GM12865 (cell line): ENCODE results near the gene ERC2.

Experiments
- DNase-seq: peaks from one replicate; pipeline ENCODE4 v3.0.0; 2010; ENCODE audit warnings: low read depth
- H3K4me3 ChIP-seq: 2 replicates; pipeline ENCODE4 v1.5.1; 2011; ENCODE audit warnings: mild to moderate bottlenecking, low read depth, low read length, control low read depth
- CTCF ChIP-seq: IDR thresholded peaks from 2 replicates; pipeline ENCODE4 v1.5.1; 2011; ENCODE audit warnings: low read length, control low read depth, low read depth, inconsistent platforms; ENCODE audit not compliant: insufficient read depth; ENCODE audit errors: missing control alignments

ERC2 gene

GRCh38 chr3:55958605-55959004 lies 509.7 kb downstream of the ERC2 start:
- DNase-seq = no peak
- no peak overlapping the region for H3K4me3 ChIP-seq
- TF ChIP-seq CTCF = no peak

- TF ChIP-seq CTCF = no peak
- H3K4me3 ChIP-seq = no peak overlapping the region
- no peak for DNase-seq
These were observed 512.3 kb downstream of the ERC2 start for GRCh38 chr3:55955891-55956477.

GRCh38 chr3:55951388-55951787 lies 516.9 kb downstream of the ERC2 start:
- DNase-seq = no peak
- no peak for TF ChIP-seq CTCF
- no peak overlapping the region for H3K4me3 ChIP-seq

GRCh38 chr3:55947406-55947805 lies 520.9 kb downstream of the ERC2 start:
- no peak overlapping the region for H3K4me3 ChIP-seq
- DNase-seq = no peak
- no peak for TF ChIP-seq CTCF

DNA sequence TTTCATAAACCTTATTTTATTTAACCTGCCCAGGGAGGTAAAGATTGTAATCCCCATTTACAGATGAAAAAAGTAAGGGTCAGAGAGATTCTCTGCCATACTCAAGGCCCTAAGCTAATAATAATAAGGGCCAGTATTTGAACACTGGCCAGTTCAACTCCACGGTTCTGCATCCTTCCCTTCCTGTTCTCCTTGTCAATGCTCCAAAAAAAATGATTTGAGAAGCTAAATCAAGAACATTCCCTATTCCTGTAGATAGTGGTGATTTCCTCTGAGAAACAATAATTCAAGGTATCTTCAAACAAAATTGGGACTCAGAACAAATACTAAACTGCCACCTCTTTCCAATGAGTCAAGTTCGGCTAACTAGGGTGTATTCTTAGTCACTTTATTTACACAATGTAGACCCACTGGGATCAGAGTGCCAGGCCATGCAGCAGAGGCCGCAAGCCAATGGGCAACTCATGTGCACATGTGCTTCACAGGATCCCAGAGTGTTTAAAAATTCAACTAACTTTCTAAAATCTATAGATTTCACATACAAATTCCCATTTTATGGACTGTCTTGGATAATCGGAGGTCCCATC lies 521.6 kb downstream of the ERC2 start:
- no peak overlapping the region for H3K4me3 ChIP-seq
- no peak for DNase-seq
- no peak for TF ChIP-seq CTCF

GRCh38 chr3:55942868-55943267 lies 525.4 kb downstream of the ERC2 start:
- no peak for DNase-seq
- TF ChIP-seq CTCF = no peak
- H3K4me3 ChIP-seq = no peak overlapping the region

- DNase-seq = no peak
- TF ChIP-seq CTCF = no peak
These were observed 529.0 kb downstream of the ERC2 start for GRCh38 chr3:55939287-55939686.

More at GRCh38 chr3:55939287-55939686, 529.0 kb downstream of the ERC2 start:
- H3K4me3 ChIP-seq = no peak overlapping the region
